Activated CD8-positive, alpha-beta memory T cell treated with anti-CD3 and anti-CD28 coated beads for 1 hour (primary cell): ENCODE measurements around the gene CACNA2D1.

Source experiments
- DNase-seq, 2 donors: peaks; one replicate each; pipeline ENCODE4 v3.0.0-alpha.2; 2020; ENCODE audit warnings: low read depth in 1 of 2; ENCODE audit errors: extremely low read depth in 1 of 2

The CACNA2D1 gene

GRCh38 chr7:82348251-82348650, 95.3 kb downstream of the CACNA2D1 start:
- no peak for DNase-seq

- DNase-seq = no peak
Observed at GRCh38 chr7:82347808-82348207, 95.8 kb downstream of the CACNA2D1 start.

GRCh38 chr7:82345886-82346285, 97.7 kb downstream of the CACNA2D1 start:
- no peak for DNase-seq

- DNase-seq = no peak
Observed at GRCh38 chr7:82343716-82344115, 99.9 kb downstream of the CACNA2D1 start.

- no peak for DNase-seq
Observed at GRCh38 chr7:82339958-82340357, 103.6 kb downstream of the CACNA2D1 start.

- DNase-seq = no peak
Observed at GRCh38 chr7:82335927-82336326, 107.7 kb downstream of the CACNA2D1 start.

- DNase-seq = no peak
Observed at GRCh38 chr7:82335001-82335400, 108.6 kb downstream of the CACNA2D1 start.

- no peak for DNase-seq
Observed at GRCh38 chr7:82331234-82331633, 112.3 kb downstream of the CACNA2D1 start.

- DNase-seq = no peak
Observed at GRCh38 chr7:82330706-82331215, 112.8 kb downstream of the CACNA2D1 start.

- no peak for DNase-seq
Observed at GRCh38 chr7:82327898-82328297, 115.7 kb downstream of the CACNA2D1 start.

- DNase-seq = no peak
Observed at GRCh38 chr7:82325416-82325815, 118.2 kb downstream of the CACNA2D1 start.

- no peak for DNase-seq
Observed at GRCh38 chr7:82323806-82324205, 119.8 kb downstream of the CACNA2D1 start.

GRCh38 chr7:82319674-82320118, 123.9 kb downstream of the CACNA2D1 start:
- DNase-seq = no peak

- DNase-seq = no peak
Observed at GRCh38 chr7:82318786-82319185, 124.8 kb downstream of the CACNA2D1 start.

GRCh38 chr7:82317760-82318159, 125.8 kb downstream of the CACNA2D1 start:
- no peak for DNase-seq

- DNase-seq = no peak
Observed at GRCh38 chr7:82317257-82317721, 126.3 kb downstream of the CACNA2D1 start.

GRCh38 chr7:82313269-82313668, 130.3 kb downstream of the CACNA2D1 start:
- DNase-seq = no peak

GRCh38 chr7:82312646-82313045, 130.9 kb downstream of the CACNA2D1 start:
- DNase-seq = no peak

GRCh38 chr7:82305347-82306005, 138.1 kb downstream of the CACNA2D1 start:
- no peak for DNase-seq

GRCh38 chr7:82294865-82295264, 148.7 kb downstream of the CACNA2D1 start:
- no peak for DNase-seq

- DNase-seq = no peak
Observed at GRCh38 chr7:82294382-82294784, 149.2 kb downstream of the CACNA2D1 start.

- DNase-seq = no peak
Observed at GRCh38 chr7:82293467-82293866, 150.1 kb downstream of the CACNA2D1 start.

GRCh38 chr7:82291931-82292330, 151.6 kb downstream of the CACNA2D1 start:
- no peak for DNase-seq
